Measurements from ENCODE around the gene CDK3.

DNA sequence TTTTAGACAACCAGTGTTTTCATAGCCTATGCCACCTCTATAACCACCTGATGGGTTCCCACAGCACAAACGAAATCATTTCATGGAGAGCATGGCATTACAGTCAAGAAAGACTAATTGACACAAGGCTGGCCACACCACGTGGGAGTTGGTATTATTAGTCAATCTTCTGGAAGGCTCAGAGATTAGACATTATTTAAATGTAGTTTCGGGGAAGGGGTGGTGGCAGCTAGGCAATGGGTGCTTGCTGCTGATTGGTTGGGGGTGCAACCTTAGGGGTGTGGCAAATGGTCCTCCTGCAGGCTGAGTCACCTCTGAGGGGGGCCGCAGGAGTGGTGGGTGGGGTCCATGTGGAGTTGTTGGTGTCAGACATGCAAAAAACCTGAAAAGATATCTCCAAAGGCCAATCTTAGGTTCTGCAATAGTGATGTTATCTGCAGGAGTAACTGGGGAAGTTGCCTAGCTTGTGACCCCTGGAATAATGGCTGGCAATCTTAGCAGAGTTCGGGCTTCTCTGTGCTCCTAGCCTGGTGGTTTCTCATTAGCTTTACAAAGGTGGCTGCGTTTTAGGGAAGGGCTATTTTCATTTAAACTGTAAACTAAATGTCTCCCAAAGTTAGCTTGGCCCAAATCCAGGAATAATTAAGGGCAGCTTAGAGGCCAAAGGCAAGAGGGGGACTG lies 17.0 kb upstream of the CDK3 start:
- no peak for TF ChIP-seq CTCF (IDR thresholded peaks at IDR 0.05)
- no peak for TF ChIP-seq POLR2AphosphoS5 (IDR thresholded peaks at IDR 0.05)
